PC-9 (cell line): ENCODE data around the gene SPTAN1.

ENCODE experiments used
- CTCF ChIP-seq: fragments of 200-600 bp; sonication (generic); conservative IDR thresholded peaks from 2 replicates; pipeline ENCODE4 v1.6.1; 2017; ENCODE audit warnings: mixed run types, antibody characterized with exemption, mild to moderate bottlenecking, moderate library complexity
- EZH2 ChIP-seq: fragments of 200-600 bp; sonication (generic); IDR thresholded peaks from 2 replicates; pipeline ENCODE4 v1.8.0; 2017; ENCODE audit warnings: antibody characterized with exemption, low read depth

- no peak for TF ChIP-seq CTCF
- no peak for TF ChIP-seq EZH2
Observed at GRCh38 chr9:128626181-128626580, 73.8 kb downstream of the SPTAN1 start.
